PC-9 (cell line): ENCODE measurements around the gene CAND1.

Source experiments
- CTCF ChIP-seq: fragments of 200-600 bp; sonication (generic); conservative IDR thresholded peaks from 2 replicates; pipeline ENCODE4 v1.6.1; 2017; ENCODE audit warnings: mixed run types, antibody characterized with exemption, mild to moderate bottlenecking, moderate library complexity
- EZH2 ChIP-seq: fragments of 200-600 bp; sonication (generic); IDR thresholded peaks from 2 replicates; pipeline ENCODE4 v1.8.0; 2017; ENCODE audit warnings: antibody characterized with exemption, low read depth

- TF ChIP-seq CTCF (no peak), EZH2 (no peak)
Observed at GRCh38 chr12:67243260-67243659, 25.9 kb upstream of the CAND1 start.
